Keratinocyte (primary cell): ENCODE results near the gene IGSF8. TPM values are rescaled to one million over a fixed set of nuclear protein-coding genes. Genes with fewer than 3 reads are reported as not detected.

ENCODE experiments used
- DNase-seq: peaks from one replicate; pipeline ENCODE4 v3.0.0-alpha.2; 2011; ENCODE audit warnings: low read depth, missing footprints, low spot score
- FAIRE-seq: peaks from 2 replicates; lab custom pipeline; 2011; peaks lifted over from hg19 to GRCh38; lab: Jason Lieb, UNC
- H2AFZ ChIP-seq: 2 replicates; pipeline ENCODE4 v1.6.0; 2012; ENCODE audit warnings: low read length, control low read depth, inconsistent platforms; ENCODE audit not compliant: control insufficient read depth
- H3K27ac ChIP-seq: 2 replicates; pipeline ENCODE4 v1.5.1; 2011; ENCODE audit warnings: low read length; ENCODE audit not compliant: control insufficient read depth, insufficient read depth
- H3K27me3 ChIP-seq: 3 replicates; pipeline ENCODE4 v1.6.0; 2011; ENCODE audit warnings: low read length; ENCODE audit not compliant: control insufficient read depth, insufficient read depth; ENCODE audit errors: extremely low read depth
- H3K36me3 ChIP-seq, 2 experiments: 2 replicates in 1 of 2; 3 replicates in 1 of 2; pipeline ENCODE4 v1.5.1; 2011; ENCODE audit warnings: low read length in 2 of 2, mild to moderate bottlenecking in 1 of 2; ENCODE audit not compliant: control insufficient read depth in 2 of 2, insufficient read depth in 2 of 2; ENCODE audit errors: extremely low read depth in 1 of 2
- H3K4me1 ChIP-seq: 3 replicates; pipeline ENCODE4 v1.5.1; 2011; ENCODE audit warnings: low read length; ENCODE audit not compliant: control insufficient read depth, insufficient read depth; ENCODE audit errors: extremely low read depth
- H3K4me2 ChIP-seq: 3 replicates; pipeline ENCODE4 v1.6.0; 2011; ENCODE audit warnings: low read depth, low read length; ENCODE audit not compliant: control insufficient read depth, insufficient read depth; ENCODE audit errors: extremely low read depth
- H3K4me3 ChIP-seq, 3 experiments: fragments of 200-600 bp in 1 of 3; sonication (generic) in 1 of 3; 2 replicates in 2 of 3; 3 replicates in 1 of 3; pipeline ENCODE4 v1.5.1; 2011 to 2016; ENCODE audit warnings: low read length in 3 of 3, mild to moderate bottlenecking in 3 of 3, control low read depth in 2 of 3, inconsistent platforms in 1 of 3, low read depth in 1 of 3, mixed read lengths in 1 of 3, mixed run types in 1 of 3, moderate library complexity in 1 of 3; ENCODE audit not compliant: control insufficient read depth in 2 of 3, insufficient read depth in 2 of 3; ENCODE audit errors: extremely low read depth in 1 of 3
- H3K79me2 ChIP-seq: 2 replicates; pipeline ENCODE4 v1.6.0; 2012; ENCODE audit warnings: low read length; ENCODE audit not compliant: control insufficient read depth, insufficient read depth
- H3K9ac ChIP-seq: 3 replicates; pipeline ENCODE4 v1.6.0; 2011; ENCODE audit warnings: low read length; ENCODE audit not compliant: control insufficient read depth, insufficient read depth; ENCODE audit errors: extremely low read depth
- H3K9me1 ChIP-seq: 3 replicates; pipeline ENCODE4 v1.6.0; 2011; ENCODE audit warnings: low read length; ENCODE audit not compliant: control insufficient read depth, insufficient read depth; ENCODE audit errors: extremely low read depth
- H3K9me3 ChIP-seq: 2 replicates; pipeline ENCODE4 v1.5.1; 2012; ENCODE audit warnings: low read depth, low read length; ENCODE audit not compliant: control insufficient read depth
- H4K20me1 ChIP-seq: 3 replicates; pipeline ENCODE4 v1.6.0; 2011; ENCODE audit warnings: low read length; ENCODE audit not compliant: control insufficient read depth, insufficient read depth; ENCODE audit errors: extremely low read depth
- CTCF ChIP-seq, 3 experiments: IDR thresholded peaks in 1 of 3; conservative IDR thresholded peaks in 1 of 3; optimal IDR thresholded peaks in 1 of 3; 2 replicates in 2 of 3; 3 replicates in 1 of 3; pipeline versions ENCODE3 to v1.5.1; 2011; ENCODE audit warnings: low read length in 3 of 3, mild to moderate bottlenecking in 3 of 3, moderate library complexity in 2 of 3, control low read depth in 1 of 3, inconsistent platforms in 1 of 3; ENCODE audit not compliant: insufficient read depth in 2 of 3; ENCODE audit errors: extremely low read depth in 1 of 3
- EZH2 ChIP-seq: IDR thresholded peaks from one replicate; pipeline ENCODE4 v1.6.1; 2012; ENCODE audit warnings: inconsistent platforms, mild to moderate bottlenecking, low read length, moderate library complexity
- dilution Hi-C: fragments of 300-500 bp; cut with MboI; formaldehyde crosslinking; loops from one replicate; pipeline ENCODE4 v1.7.0; 2020; ENCODE audit warnings: low sequenced_read_pairs; ENCODE audit not compliant: extremely low pct_ligation_motif_present
- polyA plus RNA-seq, 5 experiments: library from polyadenylated mRNA; depleted of rRNA in 3 of 5; stranded (reverse) in 3 of 5; stranded (forward) in 1 of 5; unstranded in 1 of 5; fragments of >200 nt; gene quantifications; 1 replicate in 1 of 5; 2 replicates in 3 of 5; 3 replicates in 1 of 5; pipeline versions ENCODE4 v1.2.1 to v1.2.3, GENCODE V29; 2011 to 2012; ENCODE audit warnings: missing spikeins in 2 of 5, low read depth in 1 of 5, low replicate concordance in 1 of 5

IGSF8 gene
- polyA plus RNA-seq, 1 donor (not counting 4 experiments of a cell fraction or from before 2014, with no cell fraction given), result 16.5 TPM

GRCh38 chr1:160114085-160114484, 15.7 kb upstream of the IGSF8 start:
- TF ChIP-seq EZH2, result no peak
- TF ChIP-seq CTCF (optimal IDR thresholded peaks at IDR 0.05 in 1 of 3, IDR thresholded peaks at IDR 0.05 in 1 of 3, conservative IDR thresholded peaks at IDR 0.05 in 1 of 3; ENCODE audit: extremely low read depth in 1 of 3, insufficient read depth in 2 of 3, low read length in 3 of 3), result no peak
- Histone ChIP-seq H3K9me1 (no peaks in the 10 kb centered on the region), H3K4me1 (peaks cover 16% of the 10 kb centered on the region), H3K27me3 (no peaks in the 10 kb centered on the region), H3K27ac (no peak overlapping the region), H3K4me2 (no peak overlapping the region), H3K9ac (no peak overlapping the region), H3K36me3 (no peaks in the 10 kb centered on the region), H3K4me3 (no peak overlapping the region), H3K79me2 (no peaks in the 10 kb centered on the region), H3K9me3 (no peaks in the 10 kb centered on the region), H4K20me1 (no peaks in the 10 kb centered on the region), H2AFZ (no peak overlapping the region)
- dilution Hi-C loops, result no loop called here
- no peak for DNase-seq
- FAIRE-seq, result no peak

GRCh38 chr1:160113407-160113806, 15.0 kb upstream of the IGSF8 start:
- Histone ChIP-seq H3K27ac (no peak overlapping the region), H4K20me1 (no peaks in the 10 kb centered on the region), H3K36me3 (no peaks in the 10 kb centered on the region), H3K79me2 (no peaks in the 10 kb centered on the region), H2AFZ (no peak overlapping the region), H3K9me3 (no peaks in the 10 kb centered on the region), H3K4me2 (no peak overlapping the region), H3K27me3 (no peaks in the 10 kb centered on the region), H3K9ac (no peak overlapping the region), H3K4me3 (no peak overlapping the region), H3K9me1 (no peaks in the 10 kb centered on the region), H3K4me1 (peaks cover 16% of the 10 kb centered on the region)
- FAIRE-seq (no peak), DNase-seq (no peak)
- dilution Hi-C loops, result no loop called here
- no peak for TF ChIP-seq EZH2
- TF ChIP-seq CTCF (optimal IDR thresholded peaks at IDR 0.05 in 1 of 3, IDR thresholded peaks at IDR 0.05 in 1 of 3, conservative IDR thresholded peaks at IDR 0.05 in 1 of 3; ENCODE audit: extremely low read depth in 1 of 3, insufficient read depth in 2 of 3, low read length in 3 of 3), result peak in 1 of 3 experiments; percentile 13
